NCI-H82 treated with DMSO at 0.1 percent for 48 hours (cell line): ENCODE data around the gene LONRF2.

Experiments
- DNase-seq: peaks from one replicate; lab custom pipeline; 2025; ENCODE audit not compliant: unreplicated experiment; lab: John Stamatoyannopoulos, UW

LONRF2 gene

DNA sequence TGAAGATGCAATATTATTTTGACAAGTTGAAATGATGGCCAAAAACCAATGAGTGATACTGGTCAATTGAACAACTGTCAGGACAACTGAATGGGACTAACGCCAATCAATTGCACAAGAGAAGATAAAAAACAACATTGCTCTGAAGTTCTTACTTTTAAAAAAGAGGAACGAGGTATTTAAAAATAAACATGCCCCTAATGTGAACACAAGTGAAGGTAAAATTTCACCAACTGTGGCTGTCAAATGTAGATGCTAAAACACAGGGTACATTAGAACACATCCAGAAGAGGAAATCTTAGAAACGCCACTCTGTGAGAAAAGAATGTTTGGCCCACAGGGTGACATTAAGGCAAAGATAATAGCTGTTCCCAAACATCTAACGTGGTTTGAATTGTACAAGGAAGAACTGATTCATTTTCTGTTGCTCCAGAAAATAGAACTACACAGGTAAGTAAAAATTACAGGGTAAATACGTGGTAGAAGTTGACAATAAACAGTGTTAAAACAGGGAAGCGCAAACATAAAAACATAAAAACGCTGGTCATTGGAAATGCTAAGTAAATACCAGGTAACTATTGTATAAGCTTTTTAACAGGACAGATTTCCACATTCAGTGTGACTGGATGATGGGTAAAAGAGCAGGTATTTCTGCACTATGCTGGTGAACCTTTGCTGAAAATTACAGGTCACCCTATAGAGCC lies 20.3 kb downstream of the LONRF2 start:
- DNase-seq = no peak

DNA sequence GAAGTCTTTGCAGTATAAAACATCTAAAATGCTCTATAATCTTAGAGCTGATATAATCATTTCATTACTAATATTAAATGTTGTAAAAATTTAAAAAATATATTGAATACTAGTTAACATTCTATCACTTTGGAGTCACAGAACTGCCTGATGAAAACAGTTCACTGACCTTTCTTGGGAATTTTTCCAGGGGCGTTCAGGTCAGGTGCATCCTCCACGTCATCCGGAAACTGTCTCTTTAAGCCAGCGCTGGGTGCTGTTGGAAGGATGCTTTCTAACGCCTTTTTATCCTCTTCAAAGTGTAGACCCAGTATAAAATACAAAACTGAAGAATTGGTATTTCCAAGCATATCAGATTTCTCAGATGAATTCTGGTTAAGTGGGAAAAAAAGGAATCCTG lies 22.8 kb downstream of the LONRF2 start:
- no peak for DNase-seq

- no peak for DNase-seq
Measured at GRCh38 chr2:100297511-100297910, 24.8 kb downstream of the LONRF2 start.

DNA sequence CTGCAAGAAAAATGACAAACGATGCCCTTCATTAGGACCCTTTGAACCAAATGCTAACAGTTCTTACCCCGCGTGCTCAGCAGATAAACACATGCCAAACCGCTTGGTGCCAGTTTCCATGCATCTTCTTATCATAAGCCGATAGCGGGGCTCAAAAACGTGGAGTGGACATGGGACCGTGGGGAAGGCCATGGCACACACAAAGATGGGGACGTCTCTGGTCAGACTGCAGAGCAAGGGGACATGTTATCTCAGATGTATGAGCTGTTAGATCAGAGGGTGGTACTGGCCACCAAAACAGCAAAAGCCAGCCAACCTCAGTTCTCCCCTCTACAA lies 28.2 kb downstream of the LONRF2 start:
- no peak for DNase-seq

DNA sequence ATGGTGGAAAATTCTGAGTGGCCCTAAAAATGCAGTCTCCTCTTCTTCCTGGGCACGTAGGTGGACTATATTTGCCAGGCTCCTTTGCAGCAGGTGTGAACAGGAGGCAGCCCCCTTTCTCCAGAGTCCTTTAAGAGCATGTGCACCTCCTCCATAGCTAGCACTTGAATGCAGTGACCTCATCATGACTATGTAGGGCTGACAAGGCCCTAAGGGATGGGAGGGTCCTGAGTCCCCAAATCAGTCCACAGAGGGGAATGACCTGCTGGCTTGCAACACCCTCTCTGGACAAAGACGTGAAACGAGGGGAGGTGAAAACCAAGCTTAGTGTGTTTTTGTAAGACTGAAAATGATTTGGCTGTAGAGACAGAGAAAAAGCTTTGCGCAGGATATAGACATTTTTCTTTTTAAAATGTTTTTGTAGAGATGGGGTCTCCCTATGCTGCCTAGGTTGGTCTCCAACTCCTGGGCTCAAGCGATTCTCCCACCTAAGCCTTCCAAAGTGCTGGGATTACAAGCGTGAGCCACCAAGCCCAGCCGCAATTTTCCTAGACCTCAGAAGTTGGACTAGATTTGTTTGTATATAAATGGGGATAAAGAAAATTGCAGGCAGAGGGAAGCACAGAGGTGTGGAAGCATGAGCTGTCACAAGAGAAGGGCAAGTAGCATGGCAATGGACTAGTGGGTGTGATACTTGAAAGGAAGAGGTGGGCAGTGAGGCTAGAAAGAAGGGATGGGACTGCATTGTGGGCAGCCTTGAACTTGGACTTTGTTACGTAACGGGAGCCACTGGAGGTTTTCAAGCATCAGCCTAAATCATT lies 28.8 kb downstream of the LONRF2 start:
- DNase-seq = no peak

DNA sequence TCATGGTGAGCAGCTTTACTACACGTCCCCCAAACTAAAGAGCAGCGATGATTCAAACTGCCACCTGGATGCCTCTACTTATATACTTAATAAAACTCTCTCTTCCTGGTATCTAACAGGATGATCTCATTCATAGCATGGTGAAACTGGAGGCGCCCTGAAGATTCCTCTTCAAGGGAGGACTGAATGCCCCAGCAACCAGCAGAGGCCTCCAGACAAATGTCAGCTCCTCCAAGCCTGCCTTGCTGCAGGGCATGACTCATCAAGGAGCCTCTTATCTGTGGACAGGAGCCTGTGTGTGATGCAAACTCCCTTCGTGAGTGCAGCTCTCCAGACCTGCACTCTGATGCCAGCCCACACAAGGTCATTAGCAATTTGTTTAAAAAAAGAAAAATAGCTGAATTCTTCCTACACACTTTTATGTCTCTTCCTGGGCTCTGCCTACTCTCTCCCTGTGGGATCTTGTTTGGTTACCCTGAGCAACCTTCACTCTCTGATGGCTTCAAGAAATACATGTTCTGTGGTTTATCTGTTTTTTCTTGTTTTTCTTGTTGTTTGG lies 30.2 kb downstream of the LONRF2 start:
- DNase-seq = no peak

GRCh38 chr2:100291152-100291970 lies 30.9 kb downstream of the LONRF2 start:
- DNase-seq = no peak

GRCh38 chr2:100290718-100291151 lies 31.6 kb downstream of the LONRF2 start:
- DNase-seq = no peak

- DNase-seq = no peak
Measured at GRCh38 chr2:100289020-100289419, 33.3 kb downstream of the LONRF2 start.

- DNase-seq = no peak
Measured at GRCh38 chr2:100286318-100286717, 36.0 kb downstream of the LONRF2 start.

- no peak for DNase-seq
Measured at GRCh38 chr2:100285691-100286090, 36.6 kb downstream of the LONRF2 start.

- DNase-seq = no peak
Measured at GRCh38 chr2:100285011-100285410, 37.3 kb downstream of the LONRF2 start.

DNA sequence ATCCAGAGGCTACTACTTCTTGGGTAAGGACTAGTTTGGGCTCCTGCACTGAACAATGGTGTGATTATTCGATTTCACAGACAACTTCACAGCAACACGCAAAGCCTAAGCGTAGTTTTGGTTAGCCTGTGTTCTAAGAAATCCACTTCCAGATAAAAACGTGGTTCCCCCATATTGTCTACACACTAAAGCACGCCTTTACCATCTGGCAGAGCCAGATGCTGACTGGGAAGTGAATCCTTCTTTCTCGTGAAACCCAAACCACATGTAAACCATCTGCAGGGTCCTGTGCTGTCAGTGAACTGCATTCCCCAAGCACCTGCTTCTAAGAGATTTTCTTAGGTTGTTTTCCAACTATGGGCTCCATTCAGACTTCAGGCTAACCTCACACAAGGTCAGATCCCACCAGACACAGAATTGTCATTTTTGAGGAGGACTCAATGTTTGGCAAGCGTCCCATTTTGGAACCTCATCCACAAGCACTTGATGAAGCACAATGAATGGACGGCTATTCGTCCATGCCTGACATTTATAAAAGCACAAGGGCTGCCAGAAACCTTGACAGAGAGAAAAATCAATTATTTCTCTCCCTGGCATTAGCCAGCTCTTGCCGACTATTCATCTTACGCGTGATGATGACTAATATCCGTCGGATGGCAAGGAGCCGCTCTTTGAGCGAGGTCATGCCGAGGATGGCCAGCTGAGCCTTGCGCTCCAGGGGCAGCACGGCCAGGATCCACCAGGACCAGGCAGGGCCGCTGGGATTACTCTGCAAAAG lies 38.4 kb downstream of the LONRF2 start:
- DNase-seq = no peak

GRCh38 chr2:100281521-100282438 lies 40.5 kb downstream of the LONRF2 start:
- no peak for DNase-seq

GRCh38 chr2:100279586-100280534 lies 42.4 kb downstream of the LONRF2 start:
- DNase-seq = no peak

GRCh38 chr2:100278986-100279385 lies 43.3 kb downstream of the LONRF2 start:
- DNase-seq = no peak

GRCh38 chr2:100278501-100278900 lies 43.8 kb downstream of the LONRF2 start:
- no peak for DNase-seq

DNA sequence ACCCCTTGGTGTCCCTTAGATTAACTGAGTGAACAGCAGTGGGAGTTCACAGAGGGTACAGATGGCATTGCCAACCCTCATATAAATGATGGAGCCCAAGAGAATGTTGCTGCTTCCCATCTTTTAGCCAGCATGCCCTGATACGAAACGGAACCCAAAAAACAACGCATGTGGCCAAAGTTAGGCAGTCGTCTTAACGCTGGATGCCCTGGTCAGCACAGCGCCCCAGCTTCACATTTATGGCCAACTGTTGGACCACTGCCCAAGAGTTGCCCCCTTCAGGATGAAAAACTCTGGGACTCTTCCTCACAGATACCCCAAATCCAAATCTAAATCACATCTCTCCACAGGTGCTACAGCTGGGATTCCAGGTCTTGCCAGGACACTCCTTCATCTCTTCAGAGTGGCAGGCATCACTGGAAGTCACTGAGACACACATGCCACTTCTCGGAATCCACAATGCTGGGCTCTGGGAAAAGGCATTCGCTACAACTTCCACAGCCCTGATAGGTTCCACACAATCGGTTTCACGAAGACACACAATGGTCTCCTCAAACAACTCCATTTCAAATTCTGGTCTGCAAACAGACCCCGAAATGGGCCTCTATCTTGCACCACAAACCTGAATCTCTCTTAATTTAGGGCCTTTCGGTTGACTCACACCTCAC lies 44.6 kb downstream of the LONRF2 start:
- DNase-seq = no peak
